GM21528 (cell line): ENCODE data around the gene SLC7A6OS.

Experiments used
- ATAC-seq: cut with Tn5 transposase; IDR thresholded peaks from one replicate; pipeline ENCODE4 v1.9.1; 2021; ENCODE audit warnings: mild to moderate bottlenecking, moderate library complexity; ENCODE audit not compliant: unreplicated experiment, low FRiP score

Gene SLC7A6OS

GRCh38 chr16:68257906-68258800 is 52.6 kb downstream of the SLC7A6OS start:
- no peak for ATAC-seq

GRCh38 chr16:68257251-68257905 is 53.4 kb downstream of the SLC7A6OS start:
- no peak for ATAC-seq

- no peak for ATAC-seq
These were observed 55.0 kb downstream of the SLC7A6OS start for GRCh38 chr16:68255712-68256111.

- ATAC-seq, result no peak
These were observed 57.0 kb downstream of the SLC7A6OS start for GRCh38 chr16:68253721-68254120.

- no peak for ATAC-seq
These were observed 58.4 kb downstream of the SLC7A6OS start for GRCh38 chr16:68252383-68252782.

GRCh38 chr16:68251832-68252231 is 58.9 kb downstream of the SLC7A6OS start:
- no peak for ATAC-seq

GRCh38 chr16:68250951-68251350 is 59.8 kb downstream of the SLC7A6OS start:
- no peak for ATAC-seq

GRCh38 chr16:68249371-68249770 is 61.4 kb downstream of the SLC7A6OS start:
- no peak for ATAC-seq
